Ovary (tissue), 3 donors: Measurements from ENCODE around the gene SLC4A5.

Source experiments
- CTCF ChIP-seq, 3 donors: fragments of 450-650 bp in 2 of 3; fragments of 200-600 bp in 1 of 3; IDR thresholded peaks; one replicate each; pipeline versions ENCODE4 v1.5.1 to v1.8.0; 2016 to 2022; ENCODE audit warnings: antibody characterized with exemption in 3 of 3, mild to moderate bottlenecking in 1 of 3
- POLR2A ChIP-seq: fragments of 450-650 bp; IDR thresholded peaks from one replicate; pipeline ENCODE4 v1.6.1; 2017; ENCODE audit warnings: antibody characterized with exemption, mild to moderate bottlenecking, moderate library complexity
- donor health status: DM: no; HTN: no; CAD: no.

- TF ChIP-seq CTCF (IDR thresholded peaks at IDR 0.05) (no peak), POLR2A (no peak)
Observed at GRCh38 chr2:74225698-74226459, 117.3 kb downstream of the SLC4A5 start.
